Adrenal gland (tissue), 19 donors: Measurements from ENCODE around the gene TSPAN15. TPM values are rescaled to one million over a fixed set of nuclear protein-coding genes. Genes with fewer than 3 reads are reported as not detected.

ENCODE experiments used
- DNase-seq, 7 donors: peaks; one replicate each; pipeline ENCODE4 v3.0.0-alpha.2; 2019 to 2020
- H3K27ac ChIP-seq, 5 donors: fragments of 200-600 bp; sonication (generic) in 4 of 5; 1 replicate in 3 of 5; 2 replicates in 2 of 5; pipeline versions ENCODE4 v1.5.1 to v1.8.0; 2016 to 2020; ENCODE audit warnings: mild to moderate bottlenecking in 1 of 5
- H3K27me3 ChIP-seq: fragments of 200-600 bp; 2 replicates; pipeline ENCODE4 v1.8.0; 2021
- H3K36me3 ChIP-seq, 2 donors: fragments of 200-600 bp; replicated peaks in 1 of 2; 1 replicate in 1 of 2; 2 replicates in 1 of 2; pipeline versions ENCODE4 v1.5.1 to v1.8.0; 2018 to 2022
- H3K4me1 ChIP-seq, 2 donors: fragments of 200-600 bp; replicated peaks in 1 of 2; 1 replicate in 1 of 2; 2 replicates in 1 of 2; pipeline versions ENCODE4 v1.5.1 to v1.8.0; 2018 to 2021
- H3K4me3 ChIP-seq, 4 donors: fragments of 200-600 bp; sonication (generic) in 3 of 4; one replicate each; pipeline ENCODE4 v1.5.1; 2016 to 2018
- H3K9me3 ChIP-seq, 3 donors: fragments of 200-600 bp; sonication (generic) in 1 of 3; replicated peaks in 1 of 3; 1 replicate in 2 of 3; 2 replicates in 1 of 3; pipeline versions ENCODE4 v1.5.1 to v1.8.0; 2016 to 2021
- CTCF ChIP-seq, 6 experiments: fragments of 450-650 bp in 4 of 6; fragments of 200-600 bp in 2 of 6; sonication (generic) in 1 of 6; IDR thresholded peaks; 1 replicate in 5 of 6; 2 replicates in 1 of 6; pipeline versions ENCODE4 v1.5.1 to v1.8.0; 2016 to 2021; ENCODE audit warnings: antibody characterized with exemption in 6 of 6, mild to moderate bottlenecking in 2 of 6, moderate library complexity in 1 of 6
- POLR2A ChIP-seq, 2 donors: fragments of 450-650 bp; IDR thresholded peaks; one replicate each; pipeline ENCODE4 v1.6.1; 2017; ENCODE audit warnings: antibody characterized with exemption in 2 of 2, mild to moderate bottlenecking in 2 of 2, moderate library complexity in 1 of 2
- WGBS, 4 donors: extraction: QIAGEN DNeasy Blood & Tissue Kit in 2 of 4; methylation state at CpG; one replicate each; pipeline versions ENCODE4 v1.1.5 to v1.1.7; 2013 to 2017; 5-methylcytosine and 5-hydroxymethylcytosine counted together
- intact Hi-C, 2 donors: fragments of 100-400 bp; cut with DNase I; formaldehyde crosslinking; loops; one replicate each; pipeline versions ENCODE4 v1.14.1 to v1.15.0; 2022 to 2023
- long read RNA-seq, 10 donors: library from polyadenylated mRNA in 3 of 10; unstranded in 2 of 10; stranded (forward) in 1 of 10; transcript quantifications; one replicate each; pipeline ENCODE4 v2.0.0 and lab custom pipeline, GENCODE V29; 2021 to 2026
- polyA plus RNA-seq, 3 donors: library from polyadenylated mRNA; stranded (reverse); fragments of 200-250 nt in 2 of 3; fragments of 350-450 nt in 1 of 3; fragmentation: Illumina TruSeq in 1 of 3; extraction: RNeasy Lipid Tissue Mini Kit (QIAGEN cat#74804) in 1 of 3; gene quantifications; one replicate each; pipeline ENCODE4 v1.2.3, GENCODE V29; 2013 to 2014
- total RNA-seq, 9 donors: library from RNA; depleted of rRNA in 4 of 9; stranded (reverse); fragments of >200 nt in 4 of 9; fragments of 120-200 nt in 1 of 9; fragmentation: NEBNext Ultra II Directional in 1 of 9; extraction: Animal tissue kit (Norgen Biotek cat#: 25700) in 1 of 9; gene quantifications; one replicate each; pipeline versions ENCODE4 v1.1.0 to v1.2.4, GENCODE V29; 2013 to 2023
- donor health status: healthy with polysubstance abuse.
- donor health status: Bipolar disorder and iron deficiency.
- donor health status: DM: yes; HTN: yes; CAD: no.
- donor health status: DM: no; HTN: no; CAD: no.
- donor health status: DM: no; HTN: no; CAD: no.
- donor health status: DM: yes; HTN: yes; CAD: no.

The TSPAN15 gene
- 10 to 100 TPM in 7 of 9 donors, 1 to 10 TPM in 2; 6.9 to 13.6 (median 11.0) TPM for total RNA-seq
- polyA plus RNA-seq = 10 to 100 TPM in 1 of 3 donors, 1 to 10 TPM in 2; 5.6 to 14.8 (median 8.6) TPM
- long read RNA-seq, donor 1, transcript TSPAN15-201 (8 exons, 1,698 nt) = major isoform, 6 of 6 reads
- long read RNA-seq, donor 1, partial matches to known transcripts = 0 of 6 reads
- long read RNA-seq, donor 1, other reads (novel, unspliced or antisense) = 0 of 6 reads
- long read RNA-seq, donor 2, partial matches to known transcripts = 0 of 2 reads
- long read RNA-seq, donor 2, other reads (novel, unspliced or antisense) = 0 of 2 reads
- long read RNA-seq, donor 3, partial matches to known transcripts = 0 of 1 reads
- long read RNA-seq, donor 3, other reads (novel, unspliced or antisense) = 0 of 1 reads
- long read RNA-seq, donor 4, transcript TSPAN15-201 (8 exons, 1,698 nt) = major isoform, 5 of 5 reads
- long read RNA-seq, donor 4, partial matches to known transcripts = 0 of 5 reads
- long read RNA-seq, donor 4, other reads (novel, unspliced or antisense) = 0 of 5 reads
- long read RNA-seq, donor 5, transcript TSPAN15-201 (8 exons, 1,698 nt) = major isoform, 15 of 16 reads
- long read RNA-seq, donor 5, partial matches to known transcripts = 0 of 16 reads
- long read RNA-seq, donor 5, other reads (novel, unspliced or antisense) = 0 of 16 reads
- long read RNA-seq, donor 6, partial matches to known transcripts = 0 of 4 reads
- long read RNA-seq, donor 6, other reads (novel, unspliced or antisense) = 2 of 4 reads
- long read RNA-seq, donor 7, partial matches to known transcripts = 0 of 2 reads
- long read RNA-seq, donor 7, other reads (novel, unspliced or antisense) = 0 of 2 reads
- long read RNA-seq, donor 8, transcript TSPAN15-201 (8 exons, 1,698 nt) = major isoform, 9 of 9 reads
- long read RNA-seq, donor 8, partial matches to known transcripts = 0 of 9 reads
- long read RNA-seq, donor 8, other reads (novel, unspliced or antisense) = 0 of 9 reads
- long read RNA-seq, donor 9, transcript TSPAN15-201 (8 exons, 1,698 nt) = major isoform, 6 of 6 reads
- long read RNA-seq, donor 9, partial matches to known transcripts = 0 of 6 reads
- long read RNA-seq, donor 9, other reads (novel, unspliced or antisense) = 0 of 6 reads
- long read RNA-seq, donor 10, partial matches to known transcripts = 0 of 1 reads
- long read RNA-seq, donor 10, other reads (novel, unspliced or antisense) = 0 of 1 reads

DNA sequence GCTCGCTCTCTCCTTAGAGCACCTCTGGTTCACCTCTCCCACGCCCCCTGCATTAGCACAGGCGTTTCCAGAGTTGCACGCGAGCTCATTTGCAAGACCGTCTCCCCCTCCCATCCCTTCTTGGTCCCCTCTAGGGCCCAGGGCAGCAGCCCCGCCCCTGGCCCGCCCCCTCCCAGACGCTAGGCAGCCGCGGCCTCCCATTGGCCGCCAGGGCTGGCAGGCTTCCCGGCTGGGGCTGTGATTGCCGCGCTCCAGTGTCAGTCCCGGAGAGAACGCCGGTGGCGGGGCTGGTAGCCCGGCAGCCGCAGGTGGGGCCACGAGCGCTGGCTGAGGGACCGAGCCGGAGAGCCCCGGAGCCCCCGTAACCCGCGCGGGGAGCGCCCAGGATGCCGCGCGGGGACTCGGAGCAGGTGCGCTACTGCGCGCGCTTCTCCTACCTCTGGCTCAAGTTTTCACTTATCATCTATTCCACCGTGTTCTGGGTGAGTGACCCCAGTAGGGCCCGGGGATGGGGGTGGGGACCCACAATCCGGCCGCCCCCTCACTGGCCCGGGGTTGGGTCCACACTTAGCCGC lies at the start of gene TSPAN15:
Gene TSPAN15, plus strand, starts transcription at position 257 of the 575 bp plus-strand sequence. Its CDS starts 130 bp downstream, at position 387.
- 0 to 8% (median 1%) methylated on average over 12 to 45 of the region's 45 CpGs for WGBS, 4 donors
- Histone ChIP-seq H3K9me3 (no peaks in the 10 kb centered on the region), H3K27ac (peak within 1 kb of the TSS in 2 of 5 donors; percentile 15 to 40), H3K36me3 (no peaks in the 10 kb centered on the region), H3K4me3 (peak within 1 kb of the TSS in 2 of 4 donors; percentile 41 to 78), H3K27me3 (no peaks in the 10 kb centered on the region), H3K4me1 (peaks cover 0 to 25% of the 10 kb centered on the region in 2 donors)
- no peak for TF ChIP-seq CTCF (IDR thresholded peaks at IDR 0.05)
- peak in 1 of 2 donors; percentile 21 for TF ChIP-seq POLR2A (IDR thresholded peaks at IDR 0.05)
- DNase-seq = peak; percentile 82 to 91 (median 90)
- intact Hi-C loops = no loop called here

- Histone ChIP-seq H3K27me3 (no peaks in the 10 kb centered on the region), H3K4me3 (no peak overlapping the region), H3K4me1 (no peaks in the 10 kb centered on the region), H3K9me3 (no peaks in the 10 kb centered on the region), H3K36me3 (peaks cover 0 to 34% of the 10 kb centered on the region in 2 donors), H3K27ac (no peak overlapping the region)
- no peak for TF ChIP-seq POLR2A (IDR thresholded peaks at IDR 0.05)
- no peak for TF ChIP-seq CTCF (IDR thresholded peaks at IDR 0.05)
- 77 to 86% (median 85%) methylated on average over 6 of the region's 6 CpGs for WGBS, 4 donors
- intact Hi-C loops = no loop called here
- DNase-seq = no peak
Observed at GRCh38 chr10:69402386-69402785, 48.9 kb upstream of the TSPAN15 start.

DNA sequence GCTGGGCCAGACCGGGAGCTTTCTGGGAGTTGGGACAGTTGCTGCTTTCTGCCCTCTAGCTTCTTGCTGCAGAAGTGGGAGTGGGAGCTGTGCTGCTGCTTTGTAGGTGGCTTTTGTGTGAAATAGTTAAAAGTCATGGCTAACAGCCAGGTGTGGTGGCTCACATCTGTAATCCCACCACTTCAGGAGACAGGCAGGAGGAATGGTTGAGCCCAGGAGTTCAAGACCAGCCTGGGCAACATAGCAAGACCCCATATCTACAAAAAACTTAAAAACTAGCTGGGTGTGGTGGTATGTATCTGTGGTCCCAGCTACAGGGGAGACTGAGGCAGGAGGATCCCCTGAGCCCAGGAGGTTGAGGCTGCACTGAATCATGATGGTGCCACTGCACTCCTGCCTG lies 48.2 kb upstream of the TSPAN15 start:
- Histone ChIP-seq H3K9me3 (no peaks in the 10 kb centered on the region), H3K27me3 (no peaks in the 10 kb centered on the region), H3K27ac (no peak overlapping the region), H3K4me1 (peaks cover 5% of the 10 kb centered on the region in 2 donors), H3K36me3 (peaks cover 0 to 31% of the 10 kb centered on the region in 2 donors), H3K4me3 (no peak overlapping the region)
- DNase-seq = no peak
- intact Hi-C loops = no loop called here
- TF ChIP-seq POLR2A (IDR thresholded peaks at IDR 0.05) = no peak
- no peak for TF ChIP-seq CTCF (IDR thresholded peaks at IDR 0.05)
- 86 to 100% (median 96%) methylated on average over 1 of the region's 1 CpG for WGBS, 4 donors
